Spinal cord (tissue), 10 donors: ENCODE measurements around the gene SCAPER. TPM values are rescaled to one million over a fixed set of nuclear protein-coding genes. Genes with fewer than 3 reads are reported as not detected.
"Not testable (repeated sequence)": the region's sequence is repeated elsewhere in the genome, so short reads cannot be mapped to it uniquely, and the experiment has no call there.

ENCODE experiments used
- DNase-seq, 6 donors: peaks; one replicate each; pipeline versions ENCODE4 v3.0.0 to v3.0.0-alpha.2; 2013 to 2015; ENCODE audit warnings: low spot score in 6 of 6, low read depth in 4 of 6
- H3K27ac ChIP-seq: one replicate; pipeline ENCODE4 v1.5.1; 2013; ENCODE audit warnings: low read depth, low read length, control low read depth
- H3K27me3 ChIP-seq: one replicate; pipeline ENCODE4 v1.6.1; 2013; ENCODE audit warnings: low read length; ENCODE audit not compliant: control insufficient read depth, insufficient read depth
- H3K36me3 ChIP-seq: one replicate; pipeline ENCODE4 v1.6.1; 2013; ENCODE audit warnings: low read length; ENCODE audit not compliant: control insufficient read depth, insufficient read depth
- H3K4me1 ChIP-seq: one replicate; pipeline ENCODE4 v1.6.1; 2013; ENCODE audit warnings: low read length; ENCODE audit not compliant: control insufficient read depth, insufficient read depth
- H3K4me3 ChIP-seq: one replicate; pipeline ENCODE4 v1.5.1; 2013; ENCODE audit warnings: low read depth, low read length, control low read depth
- H3K9me3 ChIP-seq: one replicate; pipeline ENCODE4 v1.6.1; 2013; ENCODE audit warnings: low read length; ENCODE audit not compliant: control insufficient read depth, insufficient read depth
- WGBS: methylation state at CpG from one replicate; pipeline ENCODE4 v1.1.5; 2013; ENCODE audit warnings: missing lambda C conversion rate; ENCODE audit not compliant: insufficient coverage; 5-methylcytosine and 5-hydroxymethylcytosine counted together
- polyA plus RNA-seq, 2 donors: library from polyadenylated mRNA; unstranded; fragments of 120-200 nt; gene quantifications; one replicate each; pipeline ENCODE4 v1.2.1, GENCODE V29; 2013; ENCODE audit not compliant: insufficient read length in 2 of 2
- total RNA-seq, 2 donors: library from RNA; depleted of rRNA in 1 of 2; stranded (reverse); fragments of 120-200 nt in 1 of 2; fragments of >200 nt in 1 of 2; gene quantifications; one replicate each; pipeline versions ENCODE4 v1.2.3 to v1.2.4, GENCODE V29; 2013 to 2014
- donor health status: healthy.

The SCAPER gene
- total and polyA plus RNA-seq, 4 donors = 33.2 to 70.3 (median 46.9) TPM

- Histone ChIP-seq H3K9me3 (peaks cover 4% of the 10 kb centered on the region), H3K4me1 (no peaks in the 10 kb centered on the region), H3K27ac (no peak overlapping the region), H3K27me3 (no peaks in the 10 kb centered on the region), H3K36me3 (peaks cover 7% of the 10 kb centered on the region), H3K4me3 (no peak overlapping the region)
- DNase-seq = no peak
- no CpG with 5 or more reads among the region's 2 CpGs for WGBS
Observed at GRCh38 chr15:76763554-76763953, 141.6 kb downstream of the SCAPER start.

- no peak for DNase-seq
- Histone ChIP-seq H3K36me3 (peaks cover 3% of the 10 kb centered on the region), H3K4me3 (no peak overlapping the region), H3K27ac (no peak overlapping the region), H3K27me3 (no peaks in the 10 kb centered on the region), H3K9me3 (no peaks in the 10 kb centered on the region), H3K4me1 (no peaks in the 10 kb centered on the region)
Observed at GRCh38 chr15:76756381-76756780, 148.8 kb downstream of the SCAPER start.

GRCh38 chr15:76753771-76754170 is 151.4 kb downstream of the SCAPER start:
- DNase-seq = no peak
- peaks cover 3% of the 10 kb centered on the region for H3K36me3 ChIP-seq
- H3K9me3 ChIP-seq = no peaks in the 10 kb centered on the region
- no peak overlapping the region for H3K4me3 ChIP-seq
- H3K27ac ChIP-seq = no peak overlapping the region
- no peaks in the 10 kb centered on the region for H3K4me1 ChIP-seq
- WGBS = 100% methylated on average over 3 of the region's 6 CpGs
- no peaks in the 10 kb centered on the region for H3K27me3 ChIP-seq

GRCh38 chr15:76753131-76753530 is 152.0 kb downstream of the SCAPER start:
- no peak for DNase-seq
- Histone ChIP-seq H3K27ac (no peak overlapping the region), H3K9me3 (no peaks in the 10 kb centered on the region), H3K4me1 (no peaks in the 10 kb centered on the region), H3K4me3 (no peak overlapping the region), H3K36me3 (peaks cover 3% of the 10 kb centered on the region), H3K27me3 (no peaks in the 10 kb centered on the region)
- WGBS = no CpG with 5 or more reads among the region's 1 CpG

- H3K36me3 ChIP-seq = peaks cover 3% of the 10 kb centered on the region
- no peak overlapping the region for H3K4me3 ChIP-seq
- H3K4me1 ChIP-seq = no peaks in the 10 kb centered on the region
- no peak for DNase-seq
- no peak overlapping the region for H3K27ac ChIP-seq
- H3K27me3 ChIP-seq = no peaks in the 10 kb centered on the region
- no peaks in the 10 kb centered on the region for H3K9me3 ChIP-seq
Observed at GRCh38 chr15:76752549-76752948, 152.6 kb downstream of the SCAPER start.

GRCh38 chr15:76737573-76737972 is 167.6 kb downstream of the SCAPER start:
- H3K27ac ChIP-seq = no peak overlapping the region
- H3K4me1 ChIP-seq = no peaks in the 10 kb centered on the region
- WGBS = 94% methylated on average over 2 of the region's 4 CpGs
- H3K9me3 ChIP-seq = no peaks in the 10 kb centered on the region
- H3K27me3 ChIP-seq = no peaks in the 10 kb centered on the region
- DNase-seq = no peak
- H3K4me3 ChIP-seq = no peak overlapping the region
- H3K36me3 ChIP-seq = peaks cover 9% of the 10 kb centered on the region

- H3K36me3 ChIP-seq = peaks cover 12% of the 10 kb centered on the region
- not testable (repeated sequence) for H3K27me3 ChIP-seq, H3K4me1 ChIP-seq, DNase-seq, H3K27ac ChIP-seq, H3K4me3 ChIP-seq, H3K9me3 ChIP-seq
- WGBS = 88% methylated on average over 8 of the region's 9 CpGs
Observed at GRCh38 chr15:76732321-76732720, 172.8 kb downstream of the SCAPER start.

- Histone ChIP-seq H3K4me3 (no peak overlapping the region), H3K36me3 (peaks cover 12% of the 10 kb centered on the region), H3K27me3 (no peaks in the 10 kb centered on the region), H3K9me3 (peaks cover 4% of the 10 kb centered on the region), H3K4me1 (no peaks in the 10 kb centered on the region), H3K27ac (no peak overlapping the region)
- DNase-seq = no peak
Observed at GRCh38 chr15:76730262-76730661, 174.9 kb downstream of the SCAPER start.

GRCh38 chr15:76718863-76719262 is 186.3 kb downstream of the SCAPER start:
- no peak for DNase-seq
- Histone ChIP-seq H3K36me3 (no peaks in the 10 kb centered on the region), H3K9me3 (peaks cover 2% of the 10 kb centered on the region), H3K4me1 (no peaks in the 10 kb centered on the region), H3K4me3 (no peak overlapping the region), H3K27me3 (no peaks in the 10 kb centered on the region), H3K27ac (no peak overlapping the region)

GRCh38 chr15:76714950-76715349 is 190.2 kb downstream of the SCAPER start:
- no peaks in the 10 kb centered on the region for H3K36me3 ChIP-seq
- no peak for DNase-seq
- 93% methylated on average over 3 of the region's 4 CpGs for WGBS
- no peak overlapping the region for H3K27ac ChIP-seq
- peaks cover 2% of the 10 kb centered on the region for H3K9me3 ChIP-seq
- H3K27me3 ChIP-seq = no peaks in the 10 kb centered on the region
- no peaks in the 10 kb centered on the region for H3K4me1 ChIP-seq
- no peak overlapping the region for H3K4me3 ChIP-seq
